Urinary bladder (tissue), 4 donors: ENCODE results near the gene ZBTB17. TPM values are rescaled to one million over a fixed set of nuclear protein-coding genes. Genes with fewer than 3 reads are reported as not detected.
A peak's percentile ranks its signal among the peaks of the same experiment; 100 is the strongest.
"Not testable (repeated sequence)": the region's sequence is repeated elsewhere in the genome, so short reads cannot be mapped to it uniquely, and the experiment has no call there.

Source experiments
- DNase-seq: peaks from one replicate; pipeline ENCODE4 v3.0.0-alpha.2; 2015; ENCODE audit errors: extremely low spot score
- H3K27ac ChIP-seq: one replicate; pipeline ENCODE4 v1.5.1; 2013; ENCODE audit warnings: low read depth, mild to moderate bottlenecking, moderate library complexity
- H3K36me3 ChIP-seq: one replicate; pipeline ENCODE4 v1.6.1; 2013; ENCODE audit warnings: mild to moderate bottlenecking, moderate library complexity; ENCODE audit not compliant: insufficient read depth
- H3K4me1 ChIP-seq: one replicate; pipeline ENCODE4 v1.6.1; 2013; ENCODE audit warnings: mild to moderate bottlenecking, moderate library complexity; ENCODE audit not compliant: insufficient read depth
- H3K4me3 ChIP-seq: one replicate; pipeline ENCODE4 v1.5.1; 2013; ENCODE audit warnings: low read depth, low read length
- WGBS: extraction: QIAGEN DNeasy Blood & Tissue Kit; methylation state at CpG from one replicate; pipeline ENCODE4 v1.1.7; 2013; 5-methylcytosine and 5-hydroxymethylcytosine counted together
- polyA plus RNA-seq: library from polyadenylated mRNA; stranded (reverse); fragments of 200-250 nt; gene quantifications from one replicate; pipeline ENCODE4 v1.2.3, GENCODE V29; 2013
- total RNA-seq: library from RNA; depleted of rRNA; stranded (reverse); fragments of >200 nt; gene quantifications from one replicate; pipeline ENCODE4 v1.2.3, GENCODE V29; 2014
- donor health status: healthy with polysubstance abuse.
- donor health status: healthy.

The ZBTB17 gene
- total RNA-seq (17.1 TPM), polyA plus RNA-seq (30.4 TPM)

- WGBS = 8% methylated on average over 47 of the region's 47 CpGs
- peak; percentile 79 for DNase-seq
- H3K36me3 ChIP-seq = no peaks in the 10 kb centered on the region
- H3K4me3 ChIP-seq = peak within 1 kb of the TSS; percentile 83
- H3K27ac ChIP-seq = peak within 1 kb of the TSS; percentile 53
- H3K4me1 ChIP-seq = no peaks in the 10 kb centered on the region
Observed at GRCh38 chr1:15975805-15976680, at the start of gene ZBTB17. ZBTB17 (minus strand) TSS chr1:15976101; CDS start chr1:15948495, 27,606 bp downstream.

GRCh38 chr1:16023050-16023653 lies 47.3 kb upstream of the ZBTB17 start:
- 84% methylated on average over 7 of the region's 7 CpGs for WGBS
- Histone ChIP-seq H3K36me3 (no peaks in the 10 kb centered on the region), H3K27ac (no peak overlapping the region), H3K4me1 (no peaks in the 10 kb centered on the region), H3K4me3 (no peak overlapping the region)
- no peak for DNase-seq

GRCh38 chr1:16022393-16022792 lies 46.5 kb upstream of the ZBTB17 start:
- WGBS = 91% methylated on average over 11 of the region's 11 CpGs
- H3K36me3 ChIP-seq = no peaks in the 10 kb centered on the region
- no peak for DNase-seq
- H3K27ac ChIP-seq = no peak overlapping the region
- no peak overlapping the region for H3K4me3 ChIP-seq
- H3K4me1 ChIP-seq = no peaks in the 10 kb centered on the region

- no peak within 1 kb of the TSS for H3K4me3 ChIP-seq
- 63% methylated on average over 6 of the region's 6 CpGs for WGBS
- no peak within 1 kb of the TSS for H3K27ac ChIP-seq
- no peaks in the 10 kb centered on the region for H3K36me3 ChIP-seq
- no peak for DNase-seq
- no peaks in the 10 kb centered on the region for H3K4me1 ChIP-seq
Observed at GRCh38 chr1:16021681-16022080, 45.8 kb upstream of the ZBTB17 start, which contains the start of gene CLCNKA. CLCNKA (plus strand) TSS chr1:16022036; CDS start chr1:16022620, 584 bp downstream.

GRCh38 chr1:16020878-16021277 lies 45.0 kb upstream of the ZBTB17 start:
- not testable (repeated sequence) for H3K27ac ChIP-seq, H3K4me1 ChIP-seq
- 90% methylated on average over 9 of the region's 9 CpGs for WGBS

GRCh38 chr1:16020325-16020724 lies 44.4 kb upstream of the ZBTB17 start:
- no peak overlapping the region for H3K27ac ChIP-seq
- no peak overlapping the region for H3K4me3 ChIP-seq
- WGBS = 68% methylated on average over 6 of the region's 6 CpGs
- no peaks in the 10 kb centered on the region for H3K4me1 ChIP-seq
- H3K36me3 ChIP-seq = no peaks in the 10 kb centered on the region
- no peak for DNase-seq

More at GRCh38 chr1:16020878-16021277, 45.0 kb upstream of the ZBTB17 start:
- not testable (repeated sequence) for H3K36me3 ChIP-seq, H3K4me3 ChIP-seq, DNase-seq

GRCh38 chr1:16019644-16020277 lies 43.9 kb upstream of the ZBTB17 start:
- Histone ChIP-seq H3K4me3 (no peak overlapping the region), H3K27ac (peak overlapping the region; percentile 39), H3K36me3 (no peaks in the 10 kb centered on the region), H3K4me1 (no peaks in the 10 kb centered on the region)
- WGBS = 52% methylated on average over 9 of the region's 9 CpGs
- DNase-seq = no peak

- DNase-seq = no peak
- WGBS = 60% methylated on average over 23 of the region's 23 CpGs
- H3K36me3 ChIP-seq = no peaks in the 10 kb centered on the region
- no peaks in the 10 kb centered on the region for H3K4me1 ChIP-seq
- H3K27ac ChIP-seq = peak overlapping the region; percentile 76
- H3K4me3 ChIP-seq = no peak overlapping the region
Observed at GRCh38 chr1:16018749-16019643, 43.1 kb upstream of the ZBTB17 start.

- Histone ChIP-seq H3K4me1 (no peaks in the 10 kb centered on the region), H3K27ac (peak overlapping the region; percentile 76), H3K36me3 (no peaks in the 10 kb centered on the region), H3K4me3 (no peak overlapping the region)
- no peak for DNase-seq
- 24% methylated on average over 4 of the region's 4 CpGs for whole genome bisulfite sequencing
Observed at GRCh38 chr1:16018308-16018707, 42.4 kb upstream of the ZBTB17 start.

- no peak for DNase-seq
- Histone ChIP-seq H3K27ac (peak within 1 kb of the TSS; percentile 76), H3K4me3 (no peak within 1 kb of the TSS), H3K36me3 (no peaks in the 10 kb centered on the region), H3K4me1 (no peaks in the 10 kb centered on the region)
- WGBS = 17% methylated on average over 37 of the region's 37 CpGs
Observed at GRCh38 chr1:16017461-16018303, 41.8 kb upstream of the ZBTB17 start, which contains the start of gene HSPB7. HSPB7 (minus strand) TSS chr1:16018043; CDS start chr1:16017963, 80 bp downstream.

- Histone ChIP-seq H3K36me3 (no peaks in the 10 kb centered on the region), H3K27ac (no peak overlapping the region), H3K4me3 (no peak overlapping the region), H3K4me1 (no peaks in the 10 kb centered on the region)
- WGBS = 66% methylated on average over 10 of the region's 10 CpGs
- no peak for DNase-seq
Observed at GRCh38 chr1:16017076-16017460, 41.2 kb upstream of the ZBTB17 start.
